GM12878 (cell line): ENCODE measurements around the gene COL23A1. TPM values are rescaled to one million over a fixed set of nuclear protein-coding genes. Genes with fewer than 3 reads are reported as not detected.
A peak's percentile ranks its signal among the peaks of the same experiment; 100 is the strongest.

Experiments
- ATAC-seq: fragments of 200-7000 bp; cut with Tn5 transposase; 3 replicates; pipeline ENCODE4 v1.9.1; 2020; ENCODE audit warnings: mild to moderate bottlenecking, moderate library complexity
- BruUV-seq: library from RNA; stranded (reverse); fragments of 400-500 nt; replicated peaks from 2 replicates; lab custom pipeline; 2021; lab: Mats Ljungman, UMichigan
- CTCF ChIA-PET: fragments of 300-600 bp; sonication (Branson Sonifier 250); formaldehyde crosslinking; extraction: SDS; loops from one replicate; lab custom pipeline; 2021; ENCODE audit warnings: inconsistent platforms; lab: Yijun Ruan, JAX
- POLR2A ChIA-PET: fragments of 350-600 bp; formaldehyde crosslinking; extraction: SDS; loops from one replicate; lab custom pipeline; 2021; ENCODE audit warnings: inconsistent platforms; lab: Charles Lee
- RAD21 ChIA-PET: fragments of 300-600 bp; sonication (Branson Sonifier 250); formaldehyde crosslinking; loops from one replicate; lab custom pipeline; 2023; ENCODE audit warnings: antibody characterized with exemption; ENCODE audit not compliant: unreplicated experiment; lab: Charles Lee
- SMC1A ChIA-PET: fragments of 300-600 bp; sonication (Branson Sonifier 250); formaldehyde crosslinking; loops from one replicate; lab custom pipeline; 2023; ENCODE audit not compliant: unreplicated experiment, uncharacterized antibody; lab: Charles Lee
- DNase-seq: peaks from one replicate; pipeline ENCODE4 v3.0.0-alpha.2; 2011; ENCODE audit warnings: low read depth, low spot score
- FAIRE-seq: peaks from 3 replicates; lab custom pipeline; 2011; peaks lifted over from hg19 to GRCh38; lab: Jason Lieb, UNC
- H2AFZ ChIP-seq: 2 replicates; pipeline ENCODE4 v1.6.0; 2011; ENCODE audit warnings: low read depth, low read length, control low read depth; ENCODE audit not compliant: control insufficient read depth
- H3K27ac ChIP-seq: 2 replicates; pipeline ENCODE4 v1.5.1; 2011; ENCODE audit warnings: control low read depth; ENCODE audit not compliant: control insufficient read depth, insufficient read depth
- H3K27me3 ChIP-seq, 2 experiments: replicated peaks in 1 of 2; 2 replicates each; pipeline versions ENCODE4 v1.6.0 to v1.6.1; 2011; ENCODE audit warnings: low read length in 1 of 2; ENCODE audit not compliant: control insufficient read depth in 2 of 2, insufficient read depth in 2 of 2
- H3K36me3 ChIP-seq, 2 experiments: 2 replicates each; pipeline ENCODE4 v1.5.1; 2011; ENCODE audit warnings: low read length in 1 of 2; ENCODE audit not compliant: control insufficient read depth in 2 of 2, insufficient read depth in 2 of 2
- H3K4me1 ChIP-seq: 2 replicates; pipeline ENCODE4 v1.6.1; 2011; ENCODE audit warnings: mild to moderate bottlenecking, low read length, moderate library complexity, mixed read lengths; ENCODE audit not compliant: control insufficient read depth, insufficient read depth
- H3K4me2 ChIP-seq: 2 replicates; pipeline ENCODE4 v1.6.0; 2011; ENCODE audit warnings: control low read depth; ENCODE audit not compliant: control insufficient read depth, insufficient read depth
- H3K4me3 ChIP-seq: fragments of 200-600 bp; sonication (generic); 2 replicates; pipeline ENCODE4 v1.5.1; 2016
- H3K79me2 ChIP-seq: 2 replicates; pipeline ENCODE4 v1.6.0; 2011; ENCODE audit warnings: low read length; ENCODE audit not compliant: control insufficient read depth, insufficient read depth
- H3K9ac ChIP-seq: 2 replicates; pipeline ENCODE4 v1.8.0; 2011; ENCODE audit warnings: low read length, control low read depth, mixed read lengths; ENCODE audit not compliant: control insufficient read depth, insufficient read depth
- H3K9me3 ChIP-seq: replicated peaks from 3 replicates; pipeline ENCODE4 v1.5.1; 2011; ENCODE audit warnings: mild to moderate bottlenecking, low read length; ENCODE audit not compliant: control insufficient read depth, insufficient read depth
- H4K20me1 ChIP-seq: 2 replicates; pipeline ENCODE4 v1.6.0; 2011; ENCODE audit not compliant: control insufficient read depth, insufficient read depth
- BMI1 ChIP-seq: fragments of 450-650 bp; IDR thresholded peaks from 2 replicates; pipeline ENCODE4 v1.6.1; 2016; ENCODE audit warnings: mild to moderate bottlenecking, moderate library complexity, borderline replicate concordance
- ETV6 ChIP-seq, 2 experiments: fragments of 450-650 bp in 1 of 2; IDR thresholded peaks in 1 of 2; conservative IDR thresholded peaks in 1 of 2; 2 replicates each; pipeline ENCODE4 v1.6.1; 2014; ENCODE audit warnings: antibody characterized with exemption in 1 of 2, borderline replicate concordance in 1 of 2, low read depth in 1 of 2, mild to moderate bottlenecking in 1 of 2, moderate library complexity in 1 of 2
- IRF5 ChIP-seq: fragments of 450-650 bp; IDR thresholded peaks from 2 replicates; pipeline ENCODE4 v1.6.1; 2017; ENCODE audit warnings: borderline replicate concordance
- KAT2A ChIP-seq: conservative IDR thresholded peaks from 2 replicates; pipeline ENCODE4 v1.6.1; 2011; ENCODE audit warnings: low read depth, low read length; ENCODE audit not compliant: control insufficient read depth
- PRDM15 ChIP-seq: fragments of 450-650 bp; formaldehyde crosslinking; IDR thresholded peaks from 2 replicates; pipeline ENCODE4 v1.4.0; 2020; ENCODE audit warnings: mild to moderate bottlenecking, moderate library complexity
- RUNX3 ChIP-seq: IDR thresholded peaks from 2 replicates; pipeline ENCODE4 v1.6.1; 2012; ENCODE audit warnings: low read length, inconsistent platforms
- SUPT20H ChIP-seq: IDR thresholded peaks from 2 replicates; pipeline ENCODE4 v1.6.1; 2011; ENCODE audit warnings: low read depth, mild to moderate bottlenecking, low read length, moderate library complexity, borderline replicate concordance; ENCODE audit not compliant: control insufficient read depth
- TARDBP ChIP-seq: IDR thresholded peaks from 2 replicates; pipeline ENCODE4 v1.6.1; 2016; ENCODE audit warnings: borderline replicate concordance
- TBL1XR1 ChIP-seq: IDR thresholded peaks from 2 replicates; pipeline ENCODE4 v1.6.1; 2012; ENCODE audit warnings: low read depth, low read length, improper control_type of control experiment
- ZSCAN29 ChIP-seq: fragments of 450-650 bp; IDR thresholded peaks from 2 replicates; pipeline ENCODE4 v1.6.1; 2017; ENCODE audit warnings: mild to moderate bottlenecking, moderate library complexity
- ZZZ3 ChIP-seq: IDR thresholded peaks from 2 replicates; pipeline ENCODE4 v1.6.1; 2011; ENCODE audit warnings: low read depth; ENCODE audit not compliant: control insufficient read depth, insufficient read length
- WGBS: methylation state at CpG from one replicate; pipeline ENCODE4 v1.1.6; 2016; ENCODE audit warnings: low lambda C conversion rate; ENCODE audit not compliant: insufficient replicate concordance, insufficient coverage; ENCODE audit errors: missing lambda C conversion rate; 5-methylcytosine and 5-hydroxymethylcytosine counted together
- in situ Hi-C: fragments of 300-500 bp; cut with MboI; formaldehyde crosslinking; loops from 9 replicates; pipeline ENCODE4 v1.14.3; 2018; ENCODE audit warnings: mixed read lengths
- intact Hi-C: fragments of 100-400 bp; cut with micrococcal nuclease; formaldehyde crosslinking; loops from one replicate; pipeline ENCODE4 v1.14.2; 2022; ENCODE audit not compliant: unreplicated experiment
- polyA plus RNA-seq, 11 experiments: library from polyadenylated mRNA; depleted of rRNA in 4 of 11; unstranded in 6 of 11; stranded (reverse) in 5 of 11; fragments of >200 nt; fragmentation: Nextera tagmentation in 4 of 11; fragmentation: Illumina TruSeq in 1 of 11; extraction: Ambion mirVana in 4 of 11; extraction: Trizol in 1 of 11; gene quantifications; 1 replicate in 1 of 11; 2 replicates in 10 of 11; pipeline versions ENCODE4 v1.2.1 to v1.2.3, GENCODE V29; 2011 to 2016; ENCODE audit warnings: inconsistent platforms in 2 of 11, missing spikeins in 2 of 11, low read depth in 1 of 11
- total RNA-seq, 4 experiments: library from RNA; depleted of rRNA in 3 of 4; stranded (reverse); fragments of >200 nt in 3 of 4; fragmentation: Illumina TruSeq in 1 of 4; extraction: Trizol in 1 of 4; gene quantifications; 2 replicates each; pipeline versions ENCODE4 v1.2.1 to v1.2.3, GENCODE V29; 2013 to 2021

The COL23A1 gene
- total and polyA plus RNA-seq, 10 of the 15 experiments (the other 5 are each of a cell fraction or from before 2014, with no cell fraction given): 0.03 to 0.83 (median 0.09) TPM; not detected in 5

- no peak for TF ChIP-seq ZZZ3
- TF ChIP-seq ETV6 (conservative IDR thresholded peaks at IDR 0.05 in 1 of 2, IDR thresholded peaks at IDR 0.05 in 1 of 2; ENCODE audit: borderline replicate concordance in 1 of 2, low read depth in 1 of 2): no peak
- TF ChIP-seq TBL1XR1: no peak
- TF ChIP-seq PRDM15 (CRISPR knock-in tag): no peak
- no peak for TF ChIP-seq ZSCAN29
- no peak for TF ChIP-seq TARDBP
Observed at GRCh38 chr5:178230879-178231538, 359.2 kb downstream of the COL23A1 start (continued).

- Histone ChIP-seq H3K79me2 (peaks cover 29% of the 10 kb centered on the region), H3K9ac (no peak overlapping the region), H3K4me3 (no peak overlapping the region), H3K9me3 (no peaks in the 10 kb centered on the region), H3K27ac (no peak overlapping the region), H3K4me2 (peak overlapping the region; percentile 100), H3K4me1 (peaks cover 12% of the 10 kb centered on the region), H4K20me1 (no peaks in the 10 kb centered on the region), H3K36me3 (peaks cover 1 to 8% of the 10 kb centered on the region in 2 experiments), H3K27me3 (no peaks in the 10 kb centered on the region), H2AFZ (no peak overlapping the region)
- RAD21 ChIA-PET: no interaction called here
- WGBS: 87% methylated on average over 10 of the region's 10 CpGs
- intact Hi-C loops (no loop called here), in situ Hi-C loops (no loop called here)
- no peak for ATAC-seq
- no peak for FAIRE-seq
- DNase-seq: no peak
- no peak for TF ChIP-seq SUPT20H
- no peak for TF ChIP-seq BMI1
- TF ChIP-seq RUNX3: no peak
- no peak for TF ChIP-seq KAT2A
- TF ChIP-seq IRF5: no peak
- CTCF ChIA-PET: no interaction called here
- SMC1A ChIA-PET: no interaction called here
- POLR2A ChIA-PET: interaction anchor here (2.0 kb wide), 1 partner anchor 26 kb away, joined by 11 read pairs; the partner anchor contains the start of gene HNRNPAB
- no TSS peak for BruUV-seq
Observed at GRCh38 chr5:178229861-178230260, 360.3 kb downstream of the COL23A1 start.
